ENCODE measurements around the gene NTNG2.

Gene NTNG2

DNA sequence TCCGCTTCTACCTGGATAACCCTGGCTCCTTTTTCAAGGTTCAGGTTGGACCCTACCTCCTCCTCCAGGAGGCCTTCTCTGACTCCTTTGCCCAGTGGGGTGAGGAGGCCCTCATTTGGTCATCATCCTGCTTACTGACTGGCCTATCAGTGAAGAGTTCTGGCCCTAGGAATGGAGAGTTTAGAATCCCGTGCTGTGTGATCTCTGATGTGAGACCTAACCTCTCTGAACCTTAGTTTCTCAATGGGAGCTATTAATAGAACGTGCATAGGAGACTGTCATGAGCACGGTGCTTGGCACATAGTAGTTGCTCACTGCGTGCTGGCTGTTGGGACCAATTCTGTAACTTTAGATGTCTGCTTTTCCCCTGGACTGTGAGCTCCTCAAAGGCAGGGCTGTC, 10.3 kb downstream of the NTNG2 start:
- DNase-seq (ENCODE audit: low read depth): no peak

- no peak for DNase-seq (ENCODE audit: low read depth)
Measured at GRCh38 chr9:132175431-132175830, 13.6 kb downstream of the NTNG2 start.

GRCh38 chr9:132176338-132176737, 14.5 kb downstream of the NTNG2 start:
- no peak for DNase-seq (ENCODE audit: low read depth)

GRCh38 chr9:132181796-132182313, 20.0 kb downstream of the NTNG2 start:
- no peak for DNase-seq (ENCODE audit: low read depth)

GRCh38 chr9:132182314-132183091, 20.6 kb downstream of the NTNG2 start:
- DNase-seq (ENCODE audit: low read depth): no peak

- no peak for DNase-seq (ENCODE audit: low read depth)
Measured at GRCh38 chr9:132183134-132183533, 21.3 kb downstream of the NTNG2 start.

DNA sequence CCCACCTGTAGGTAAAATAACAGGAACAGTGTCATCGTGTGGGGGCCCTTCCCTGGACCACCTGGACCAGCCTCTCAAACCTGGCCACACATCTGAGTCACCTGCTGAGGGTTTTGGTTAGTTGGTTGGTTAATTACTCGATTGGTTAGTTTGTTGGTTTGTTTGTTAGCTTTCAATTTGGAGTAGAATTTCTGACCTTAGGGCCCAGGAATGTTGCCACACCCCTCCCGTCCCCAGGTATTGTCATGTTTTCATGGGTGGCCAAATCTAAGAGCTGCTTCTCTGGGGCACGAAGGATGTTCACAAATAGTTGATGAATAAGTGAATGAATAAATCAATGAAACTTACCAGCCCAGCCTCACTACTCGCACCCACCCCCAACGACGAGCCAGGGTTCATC, 21.9 kb downstream of the NTNG2 start:
- DNase-seq (ENCODE audit: low read depth): no peak

DNA sequence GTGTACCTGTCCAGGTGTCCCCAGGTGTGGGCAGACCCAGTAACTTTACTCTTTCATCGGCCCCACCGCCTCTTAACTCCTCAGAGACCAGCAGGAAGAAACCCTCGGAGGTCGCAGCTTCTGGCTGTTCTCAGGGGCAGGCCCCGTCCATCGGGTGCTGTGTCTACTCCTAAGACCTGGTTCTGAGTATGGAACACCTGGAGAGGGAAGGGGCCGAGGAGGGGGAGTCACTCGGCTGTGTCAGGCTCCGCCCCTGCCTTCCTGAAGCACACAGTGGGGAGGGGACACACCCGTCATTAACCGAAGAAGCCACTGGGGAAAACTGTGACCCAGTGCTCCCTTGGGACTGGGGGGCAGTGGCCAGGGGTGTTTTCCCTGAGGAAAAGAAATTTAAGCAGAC, 22.3 kb downstream of the NTNG2 start:
- DNase-seq (ENCODE audit: low read depth): no peak

DNA sequence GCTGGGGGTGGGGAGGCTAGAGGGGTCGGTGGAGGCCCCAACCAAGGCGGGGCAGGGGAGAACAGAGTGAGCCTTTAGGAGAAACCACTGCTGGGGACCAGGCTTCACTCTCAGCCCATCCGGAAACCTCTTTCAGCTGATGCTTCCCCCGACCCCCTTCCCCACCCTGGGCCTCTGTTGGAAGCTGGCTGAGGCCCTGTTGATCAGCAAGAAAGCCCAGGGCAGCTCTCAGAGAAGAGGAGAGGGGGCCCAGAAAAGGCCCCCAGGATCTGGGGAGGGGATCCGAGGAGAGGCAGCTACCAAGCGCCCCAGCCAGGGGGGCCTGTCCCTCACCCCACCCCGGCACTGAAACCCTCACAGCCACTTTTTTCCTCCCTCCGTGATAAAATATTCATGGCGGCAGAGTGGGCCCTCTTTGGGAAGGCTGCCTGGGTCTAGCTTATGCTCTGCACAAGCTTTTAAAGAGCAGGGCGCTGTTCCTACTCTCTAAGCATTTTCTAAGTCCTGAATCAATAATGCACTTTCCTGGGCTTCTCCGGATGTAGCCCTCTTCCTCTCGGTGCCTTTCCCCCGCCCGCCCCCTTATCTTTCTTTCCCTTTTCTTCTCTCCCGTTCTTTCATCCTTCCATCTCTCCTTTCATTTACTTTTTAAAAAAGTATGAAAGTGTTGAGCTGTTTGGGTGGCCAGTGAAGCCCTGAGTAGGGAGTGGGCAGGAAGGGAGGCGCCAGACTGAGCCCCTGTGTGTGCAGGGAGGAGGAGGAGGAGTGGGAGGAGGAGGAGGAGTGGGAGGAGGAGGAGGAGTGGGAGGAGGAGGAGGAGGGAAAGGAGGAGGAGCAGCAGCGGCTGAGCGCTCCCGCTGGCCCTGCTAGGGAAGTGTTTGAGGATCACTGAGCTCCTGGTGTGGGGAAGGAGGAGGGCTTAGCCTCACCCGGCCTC, 23.5 kb downstream of the NTNG2 start:
- DNase-seq (ENCODE audit: low read depth): no peak

GRCh38 chr9:132187121-132187620, 25.3 kb downstream of the NTNG2 start:
- no peak for DNase-seq (ENCODE audit: low read depth)

DNA sequence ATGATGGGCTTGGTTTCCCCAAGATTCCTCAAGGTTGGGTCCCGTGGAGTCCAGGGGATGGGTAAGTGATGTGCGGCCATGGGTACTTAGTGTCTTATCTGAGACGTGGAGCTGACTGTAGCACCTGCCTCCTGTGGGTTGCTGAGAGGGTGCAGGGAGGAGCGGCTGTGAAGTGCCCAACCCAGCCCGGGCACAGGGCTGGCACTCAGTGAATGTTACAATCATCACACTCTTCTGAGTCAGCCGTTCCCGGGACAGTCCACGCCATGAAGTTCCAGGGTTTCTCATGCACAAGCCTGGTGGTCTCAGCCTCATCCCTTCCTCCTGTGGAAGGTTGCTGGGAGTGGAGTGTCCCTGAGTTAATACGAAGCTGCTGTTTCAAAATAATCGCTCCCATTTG, 29.1 kb downstream of the NTNG2 start:
- no peak for DNase-seq (ENCODE audit: low read depth)

- no peak for DNase-seq (ENCODE audit: low read depth)
Measured at GRCh38 chr9:132192728-132193127, 30.9 kb downstream of the NTNG2 start.

- no peak for DNase-seq (ENCODE audit: low read depth)
Measured at GRCh38 chr9:132193227-132194124, 31.6 kb downstream of the NTNG2 start.

DNA sequence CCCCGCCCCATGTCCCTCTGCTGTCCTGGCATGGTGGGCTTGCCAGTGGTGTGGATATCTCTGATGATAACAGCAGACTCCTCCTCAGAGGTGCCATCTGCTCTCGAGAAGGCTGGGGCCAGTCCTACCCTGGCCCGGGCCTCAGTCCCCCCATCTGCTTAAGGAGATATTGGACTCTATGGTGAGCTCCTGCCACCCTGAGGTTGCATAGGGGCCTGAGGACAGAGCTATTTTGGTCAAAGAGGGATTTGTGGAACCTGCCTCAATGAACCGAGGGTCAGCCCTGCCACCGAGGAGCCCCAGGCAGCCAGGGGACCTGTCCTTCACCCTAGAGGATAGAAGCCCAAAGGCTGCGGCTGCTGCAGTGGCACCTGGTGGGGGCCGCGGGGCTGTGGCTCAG, 32.6 kb downstream of the NTNG2 start:
- DNase-seq (ENCODE audit: low read depth): no peak

GRCh38 chr9:132197315-132197714, 35.5 kb downstream of the NTNG2 start:
- DNase-seq (ENCODE audit: low read depth): no peak

GRCh38 chr9:132197856-132198550, 36.1 kb downstream of the NTNG2 start:
- no peak for DNase-seq (ENCODE audit: low read depth)

DNA sequence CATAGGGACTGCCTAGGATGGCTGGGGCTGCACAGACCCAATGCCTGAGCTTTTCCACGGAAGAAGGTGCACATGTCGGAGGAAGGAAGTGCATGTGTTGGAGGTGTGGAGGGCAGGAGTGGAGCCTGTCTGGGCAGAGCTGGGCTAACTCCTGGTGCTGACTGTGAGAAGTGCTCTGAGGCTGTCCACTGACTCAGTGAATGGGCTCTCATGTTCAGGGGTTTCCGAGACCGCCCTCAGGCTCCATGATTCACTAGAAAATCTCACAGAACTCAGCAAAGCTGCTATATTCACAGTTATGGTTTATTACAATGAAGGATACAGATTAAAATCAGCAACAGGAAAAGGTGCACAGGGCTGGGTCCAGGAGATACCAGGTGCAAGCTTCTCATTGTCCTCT, 37.2 kb downstream of the NTNG2 start:
- no peak for DNase-seq (ENCODE audit: low read depth)

- DNase-seq (ENCODE audit: low read depth): no peak
Measured at GRCh38 chr9:132200706-132201105, 38.8 kb downstream of the NTNG2 start.

GRCh38 chr9:132201139-132201538, 39.3 kb downstream of the NTNG2 start:
- no peak for DNase-seq (ENCODE audit: low read depth)

DNA sequence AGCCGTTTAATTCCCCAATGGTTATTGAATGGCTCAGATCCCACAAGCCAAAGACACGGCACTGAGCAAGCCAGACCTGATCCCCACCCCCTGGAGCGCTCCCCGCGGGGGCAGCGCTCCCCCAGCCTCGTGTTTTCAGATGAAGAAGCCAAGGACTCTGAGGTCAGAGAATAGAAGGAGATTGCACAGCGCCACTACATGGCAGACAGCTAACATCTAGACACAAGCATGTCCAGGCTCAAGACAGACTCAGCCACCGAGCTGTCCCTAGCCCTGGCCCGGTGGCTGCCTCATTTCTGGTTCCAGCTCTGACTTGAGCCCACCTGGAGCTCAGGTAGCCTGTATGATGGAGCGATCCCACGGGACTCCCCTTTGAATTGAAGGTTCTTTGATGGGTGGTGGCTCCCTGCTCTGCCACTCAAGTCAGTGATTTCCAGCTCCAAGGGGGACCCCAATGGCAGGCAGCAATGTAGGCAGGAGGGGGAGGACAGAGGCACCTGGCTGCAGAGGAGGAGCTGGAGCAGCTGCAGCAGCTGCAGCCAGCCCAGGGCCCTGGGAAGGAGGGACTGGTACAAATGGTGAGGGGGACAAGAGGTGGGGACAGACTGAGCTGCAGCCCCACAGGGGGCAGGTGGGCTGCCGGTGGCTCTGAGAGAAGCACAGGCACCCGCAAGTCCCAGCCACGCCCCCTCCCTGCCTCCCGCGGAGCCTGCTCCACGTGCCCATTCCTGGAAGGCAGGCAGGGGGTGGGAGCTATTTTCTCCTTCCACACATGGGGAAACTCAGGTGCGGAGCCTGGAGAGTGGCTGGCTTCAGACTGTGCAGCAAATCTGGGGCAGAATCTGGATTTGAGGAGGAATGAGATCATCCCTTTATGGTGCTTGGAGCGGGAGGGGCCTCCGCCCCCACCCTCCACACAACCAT, 40.2 kb downstream of the NTNG2 start:
- no peak for DNase-seq (ENCODE audit: low read depth)
